ENCODE measurements around the gene UBLCP1. TPM values are rescaled to one million over a fixed set of nuclear protein-coding genes. Genes with fewer than 3 reads are reported as not detected.

Gene UBLCP1
- total RNA-seq, 1 experiment from 2014 or later = 32.9 TPM

DNA sequence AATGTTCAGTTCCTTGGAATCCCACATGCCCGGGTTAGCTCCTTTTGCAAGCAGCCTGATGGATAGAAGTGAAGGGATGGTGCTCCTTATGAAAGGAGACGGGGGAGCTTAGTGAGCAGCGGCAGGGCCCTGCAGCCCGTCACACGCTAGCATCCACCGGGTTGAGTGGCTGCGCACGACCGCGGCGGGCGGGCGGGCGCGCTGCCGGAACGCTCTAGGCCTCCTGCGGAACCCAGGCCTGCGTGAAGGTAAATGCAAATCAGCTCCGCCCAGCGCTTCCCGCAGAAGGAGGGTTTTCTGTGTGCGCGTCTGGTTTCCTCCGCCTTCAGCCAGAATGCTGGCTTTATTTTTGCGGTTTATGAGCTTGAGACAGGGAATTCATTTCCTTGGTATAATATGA is 47.4 kb downstream of the UBLCP1 start:
- ChIA-PET POLR2A (no interaction called here), CTCF (interaction anchor here (0.9 kb wide), 1 partner anchor 154 kb away, joined by 3 read pairs; no protein-coding TSS in a partner anchor), RAD21 (ENCODE audit: low non-redundant PET in 1 of 2, low total read pairs in 2 of 2, uncharacterized antibody in 2 of 2, unreplicated experiment in 2 of 2) (interaction anchor here in 1 of 2 experiments (0.7 kb wide), 1 partner anchor 85 kb away, joined by 8 read pairs; no protein-coding TSS in a partner anchor)
- no peaks in the 10 kb centered on the region for H3K9me3 ChIP-seq (ENCODE audit: control insufficient read depth in 1 of 2, insufficient read depth in 1 of 2, low read depth in 1 of 2, low read length in 2 of 2)
- H3K36me3 ChIP-seq (ENCODE audit: control insufficient read depth in 1 of 2, insufficient read depth in 2 of 2, low read length in 2 of 2) = no peaks in the 10 kb centered on the region
- H4K20me1 ChIP-seq (ENCODE audit: insufficient read depth) = no peaks in the 10 kb centered on the region
- BruUV-seq (replicated peaks) = no TSS peak
- H3K27ac ChIP-seq (ENCODE audit: low read depth, low read length) = no peak overlapping the region
- no peak for TF ChIP-seq ZFX (IDR thresholded peaks at IDR 0.05)
- no peak for TF ChIP-seq CEBPB (IDR thresholded peaks at IDR 0.05; ENCODE audit: low read depth)
- TF ChIP-seq POLR2A (IDR thresholded peaks at IDR 0.05; ENCODE audit: borderline replicate concordance, extremely low read depth, insufficient read depth, insufficient read length) = no peak
- TF ChIP-seq ZBTB33 (IDR thresholded peaks at IDR 0.05; ENCODE audit: extremely low read depth, insufficient replicate concordance, low read length) = no peak
- TF ChIP-seq FOSL1 (IDR thresholded peaks at IDR 0.05; ENCODE audit: low read depth) = no peak
- TF ChIP-seq SRF (IDR thresholded peaks at IDR 0.05; ENCODE audit: low read depth) = no peak
- no peak for TF ChIP-seq CBX3 (IDR thresholded peaks at IDR 0.05; ENCODE audit: low read depth)
- no peak for TF ChIP-seq EZH2phosphoT487 (IDR thresholded peaks at IDR 0.05; ENCODE audit: borderline replicate concordance)
- TF ChIP-seq RAD21 (IDR thresholded peaks at IDR 0.05; ENCODE audit: low read depth) = no peak
- intact Hi-C loops (cut with micrococcal nuclease) = no loop called here
- no peak overlapping the region for H3K4me3 ChIP-seq (replicated peaks in 1 of 2; ENCODE audit: low read depth in 1 of 2, low read length in 2 of 2)
- no peaks in the 10 kb centered on the region for H3K4me1 ChIP-seq (ENCODE audit: control insufficient read depth in 1 of 2, insufficient read depth in 2 of 2, low read length in 2 of 2)
- no peaks in the 10 kb centered on the region for H3K9me2 ChIP-seq (ENCODE audit: insufficient read depth)
- ATAC-seq (no peak), DNase-seq (ENCODE audit: low read depth, low spot score) (no peak)
- H3K4me2 ChIP-seq (ENCODE audit: low read length) = no peak overlapping the region
- no peaks in the 10 kb centered on the region for H3K79me2 ChIP-seq (ENCODE audit: insufficient read depth, low read length)
- no peak overlapping the region for H3K9ac ChIP-seq (ENCODE audit: low read length)
- H2AFZ ChIP-seq (ENCODE audit: low read depth, low read length, poor library complexity, severe bottlenecking) = no peak overlapping the region
- H3K27me3 ChIP-seq (ENCODE audit: insufficient read depth, low read length) = no peaks in the 10 kb centered on the region

DNA sequence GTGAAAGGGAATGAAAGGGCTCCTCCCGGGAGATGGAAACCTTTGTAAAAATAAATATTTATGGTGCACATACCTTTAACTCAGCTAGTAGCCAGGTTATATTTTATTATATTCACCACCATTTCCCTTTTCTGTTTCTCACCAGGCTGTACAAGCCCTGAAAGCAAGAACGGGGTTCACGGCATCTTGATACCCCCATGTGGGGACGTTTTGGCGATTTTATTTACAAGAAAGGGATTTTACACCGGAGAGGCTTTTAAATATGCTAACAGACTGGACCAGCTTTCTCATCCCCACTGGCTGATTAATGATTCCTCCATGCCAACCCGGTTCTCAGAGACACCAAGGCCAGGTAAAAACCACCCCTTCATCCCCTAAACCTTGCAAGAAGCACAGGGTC is 48.0 kb downstream of the UBLCP1 start:
- H3K4me1 ChIP-seq (ENCODE audit: control insufficient read depth in 1 of 2, insufficient read depth in 2 of 2, low read length in 2 of 2) = no peaks in the 10 kb centered on the region
- no peak for TF ChIP-seq EZH2phosphoT487 (IDR thresholded peaks at IDR 0.05; ENCODE audit: borderline replicate concordance)
- no peak for TF ChIP-seq MAX (IDR thresholded peaks at IDR 0.05)
- TF ChIP-seq SIN3A (IDR thresholded peaks at IDR 0.05; ENCODE audit: low read depth) = no peak
- TF ChIP-seq, protein P1, sequence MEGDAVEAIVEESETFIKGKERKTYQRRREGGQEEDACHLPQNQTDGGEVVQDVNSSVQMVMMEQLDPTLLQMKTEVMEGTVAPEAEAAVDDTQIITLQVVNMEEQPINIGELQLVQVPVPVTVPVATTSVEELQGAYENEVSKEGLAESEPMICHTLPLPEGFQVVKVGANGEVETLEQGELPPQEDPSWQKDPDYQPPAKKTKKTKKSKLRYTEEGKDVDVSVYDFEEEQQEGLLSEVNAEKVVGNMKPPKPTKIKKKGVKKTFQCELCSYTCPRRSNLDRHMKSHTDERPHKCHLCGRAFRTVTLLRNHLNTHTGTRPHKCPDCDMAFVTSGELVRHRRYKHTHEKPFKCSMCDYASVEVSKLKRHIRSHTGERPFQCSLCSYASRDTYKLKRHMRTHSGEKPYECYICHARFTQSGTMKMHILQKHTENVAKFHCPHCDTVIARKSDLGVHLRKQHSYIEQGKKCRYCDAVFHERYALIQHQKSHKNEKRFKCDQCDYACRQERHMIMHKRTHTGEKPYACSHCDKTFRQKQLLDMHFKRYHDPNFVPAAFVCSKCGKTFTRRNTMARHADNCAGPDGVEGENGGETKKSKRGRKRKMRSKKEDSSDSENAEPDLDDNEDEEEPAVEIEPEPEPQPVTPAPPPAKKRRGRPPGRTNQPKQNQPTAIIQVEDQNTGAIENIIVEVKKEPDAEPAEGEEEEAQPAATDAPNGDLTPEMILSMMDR (IDR thresholded peaks at IDR 0.05 in 2 of 3, conservative IDR thresholded peaks at IDR 0.05 in 1 of 3; ENCODE audit: borderline replicate concordance in 1 of 3, insufficient read depth in 1 of 3, low read depth in 2 of 3, low read length in 2 of 3) = no peak
- TF ChIP-seq POLR2A (IDR thresholded peaks at IDR 0.05; ENCODE audit: borderline replicate concordance, extremely low read depth, insufficient read depth, insufficient read length) = no peak
- no peak for TF ChIP-seq RAD21 (IDR thresholded peaks at IDR 0.05; ENCODE audit: low read depth)
- intact Hi-C loops (cut with micrococcal nuclease) = no loop called here
- H3K9ac ChIP-seq (ENCODE audit: low read length) = no peak overlapping the region
- H3K27me3 ChIP-seq (ENCODE audit: insufficient read depth, low read length) = no peaks in the 10 kb centered on the region
- DNase-seq (ENCODE audit: low read depth, low spot score) (no peak), ATAC-seq (no peak)
- CTCF ChIA-PET = interaction anchor here (0.9 kb wide), 1 partner anchor 154 kb away, joined by 3 read pairs; no protein-coding TSS in a partner anchor
- H3K9me3 ChIP-seq (ENCODE audit: control insufficient read depth in 1 of 2, insufficient read depth in 1 of 2, low read depth in 1 of 2, low read length in 2 of 2) = no peaks in the 10 kb centered on the region
- H4K20me1 ChIP-seq (ENCODE audit: insufficient read depth) = no peaks in the 10 kb centered on the region
- no peak overlapping the region for H3K4me3 ChIP-seq (replicated peaks in 1 of 2; ENCODE audit: low read depth in 1 of 2, low read length in 2 of 2)
- no peak overlapping the region for H3K4me2 ChIP-seq (ENCODE audit: low read length)
- H3K27ac ChIP-seq (ENCODE audit: low read depth, low read length) = no peak overlapping the region
- RAD21 ChIA-PET (ENCODE audit: low non-redundant PET in 1 of 2, low total read pairs in 2 of 2, uncharacterized antibody in 2 of 2, unreplicated experiment in 2 of 2) = no interaction called here
- no peaks in the 10 kb centered on the region for H3K79me2 ChIP-seq (ENCODE audit: insufficient read depth, low read length)
- no peaks in the 10 kb centered on the region for H3K36me3 ChIP-seq (ENCODE audit: control insufficient read depth in 1 of 2, insufficient read depth in 2 of 2, low read length in 2 of 2)
- POLR2A ChIA-PET = no interaction called here
- H3K9me2 ChIP-seq (ENCODE audit: insufficient read depth) = no peaks in the 10 kb centered on the region
- no peak overlapping the region for H2AFZ ChIP-seq (ENCODE audit: low read depth, low read length, poor library complexity, severe bottlenecking)
- BruUV-seq (replicated peaks) = no TSS peak

All from HCT116 (cell line).